ENCODE data around the gene TCP11L2.

TCP11L2 gene

DNA sequence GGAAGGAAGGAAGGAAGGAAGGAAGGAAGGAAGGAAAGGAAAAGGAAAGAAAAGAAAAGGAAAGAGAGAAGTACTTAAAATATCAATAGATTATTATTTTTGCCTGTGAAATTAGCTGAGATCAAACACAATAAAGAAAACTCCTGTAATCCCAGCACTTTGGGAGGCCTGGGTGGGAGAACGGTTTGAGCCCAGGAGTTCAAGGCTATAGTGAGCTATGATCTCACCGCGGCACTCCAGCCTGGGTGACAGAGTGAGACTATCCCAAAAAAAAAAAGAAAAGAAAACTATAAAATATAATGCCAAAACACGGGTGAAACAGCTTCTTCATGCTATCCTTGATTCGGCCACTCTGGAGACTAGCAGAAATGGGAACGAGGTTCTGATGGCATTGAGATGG is 28.5 kb upstream of the TCP11L2 start:
- no CpG with 5 or more reads among the region's 6 CpGs for WGBS, 2 donors (ENCODE audit: extremely low coverage in 2 of 2, insufficient read length in 2 of 2, insufficient replicate concordance in 1 of 2)
- H2BK5ac ChIP-seq (ENCODE audit: low read length) = no peak overlapping the region
- no peaks in the 10 kb centered on the region for H3K9me3 ChIP-seq (replicated peaks in 1 of 2; ENCODE audit: control insufficient read depth in 2 of 2, insufficient read depth in 1 of 2, low read depth in 1 of 2, low read length in 2 of 2)
- H4K8ac ChIP-seq (ENCODE audit: low read depth, low read length) = no peak overlapping the region
- no peak overlapping the region for H2AFZ ChIP-seq (ENCODE audit: low read length)
- H3K14ac ChIP-seq (ENCODE audit: low read length) = no peak overlapping the region
- no peaks in the 10 kb centered on the region for H3K36me3 ChIP-seq (replicated peaks in 1 of 2; ENCODE audit: control insufficient read depth in 2 of 2, insufficient read depth in 2 of 2, low read length in 2 of 2)
- H3K4ac ChIP-seq (ENCODE audit: low read length) = no peak overlapping the region
- no peak overlapping the region for H3K27ac ChIP-seq (replicated peaks; ENCODE audit: low read length)
- DNase-seq (ENCODE audit: low spot score) = no peak
- no peak overlapping the region for H2BK12ac ChIP-seq (ENCODE audit: low read length)
- H4K91ac ChIP-seq (ENCODE audit: low read depth, low read length, poor library complexity) = no peak overlapping the region
- no peak overlapping the region for H2BK15ac ChIP-seq (ENCODE audit: low read length)
- no peak overlapping the region for H2AK5ac ChIP-seq (ENCODE audit: low read depth, low read length)
- H3K23ac ChIP-seq (ENCODE audit: low read depth, low read length, poor library complexity) = no peak overlapping the region
- peaks cover 0 to 1% of the 10 kb centered on the region in 2 donors for H3K4me1 ChIP-seq (ENCODE audit: control insufficient read depth in 2 of 2, insufficient read depth in 1 of 2, low read depth in 1 of 2, low read length in 2 of 2)
- H2BK120ac ChIP-seq (ENCODE audit: low read depth, low read length) = no peak overlapping the region
- no peak overlapping the region for H3K18ac ChIP-seq (ENCODE audit: low read length)
- no peak overlapping the region for H3K9ac ChIP-seq (ENCODE audit: low read depth, low read length, poor library complexity)
- H3K79me1 ChIP-seq (ENCODE audit: low read depth, low read length) = no peaks in the 10 kb centered on the region
- H3K27me3 ChIP-seq (ENCODE audit: control insufficient read depth in 3 of 3, insufficient read depth in 3 of 3, low read depth in 1 of 3, low read length in 3 of 3) = peaks cover 0 to 16% (median 0%) of the 10 kb centered on the region in 3 experiments
- no peak overlapping the region for H3K4me3 ChIP-seq (ENCODE audit: low read length in 2 of 2)
- no peak overlapping the region for H3K4me2 ChIP-seq (ENCODE audit: insufficient read depth, low read length, poor library complexity, severe bottlenecking)

DNA sequence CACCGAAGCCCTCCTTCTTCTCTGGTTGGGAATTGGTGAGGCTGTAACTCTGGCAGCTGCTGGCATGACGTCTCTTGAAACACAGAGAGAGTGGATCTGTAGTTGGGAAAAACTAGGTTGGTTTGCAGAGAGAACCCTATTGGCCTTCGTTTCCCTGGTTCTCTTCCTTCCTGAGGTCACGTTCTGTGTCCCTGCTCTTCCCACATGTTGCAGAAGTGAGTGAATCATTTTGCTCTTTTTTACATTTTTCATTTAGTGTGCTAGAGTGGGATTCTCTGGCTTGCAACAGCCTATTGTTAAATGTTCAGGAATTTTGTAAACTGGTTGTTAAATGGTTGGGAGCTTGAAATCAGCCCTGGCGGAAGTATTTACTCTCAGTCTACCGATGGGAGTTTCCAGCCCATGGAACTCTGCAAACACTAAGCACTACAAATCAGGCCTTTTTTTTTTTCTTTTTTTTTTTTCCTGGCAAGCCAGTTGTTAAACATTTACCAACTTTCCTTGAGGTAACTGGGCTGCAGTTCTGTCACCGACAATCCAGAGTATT is 27.9 kb upstream of the TCP11L2 start:
- Histone ChIP-seq H3K27me3 (ENCODE audit: control insufficient read depth in 3 of 3, insufficient read depth in 3 of 3, low read depth in 1 of 3, low read length in 3 of 3) (peaks cover 0 to 19% (median 0%) of the 10 kb centered on the region in 3 experiments), H3K4me1 (ENCODE audit: control insufficient read depth in 2 of 2, insufficient read depth in 1 of 2, low read depth in 1 of 2, low read length in 2 of 2) (peaks cover 0 to 1% of the 10 kb centered on the region in 2 donors), H3K14ac (ENCODE audit: low read length) (no peak overlapping the region), H3K18ac (ENCODE audit: low read length) (no peak overlapping the region), H3K9ac (ENCODE audit: low read depth, low read length, poor library complexity) (no peak overlapping the region), H3K9me3 (replicated peaks in 1 of 2; ENCODE audit: control insufficient read depth in 2 of 2, insufficient read depth in 1 of 2, low read depth in 1 of 2, low read length in 2 of 2) (no peaks in the 10 kb centered on the region), H3K79me1 (ENCODE audit: low read depth, low read length) (no peaks in the 10 kb centered on the region), H2BK15ac (ENCODE audit: low read length) (no peak overlapping the region), H2AFZ (ENCODE audit: low read length) (no peak overlapping the region), H3K4ac (ENCODE audit: low read length) (no peak overlapping the region), H2BK120ac (ENCODE audit: low read depth, low read length) (no peak overlapping the region), H4K91ac (ENCODE audit: low read depth, low read length, poor library complexity) (no peak overlapping the region), H3K4me3 (ENCODE audit: low read length in 2 of 2) (no peak overlapping the region), H3K27ac (replicated peaks; ENCODE audit: low read length) (no peak overlapping the region), H2BK12ac (ENCODE audit: low read length) (no peak overlapping the region), H2AK5ac (ENCODE audit: low read depth, low read length) (no peak overlapping the region), H4K8ac (ENCODE audit: low read depth, low read length) (no peak overlapping the region), H3K36me3 (replicated peaks in 1 of 2; ENCODE audit: control insufficient read depth in 2 of 2, insufficient read depth in 2 of 2, low read length in 2 of 2) (no peaks in the 10 kb centered on the region), H3K4me2 (ENCODE audit: insufficient read depth, low read length, poor library complexity, severe bottlenecking) (no peak overlapping the region), H3K23ac (ENCODE audit: low read depth, low read length, poor library complexity) (no peak overlapping the region), H2BK5ac (ENCODE audit: low read length) (no peak overlapping the region)
- DNase-seq (ENCODE audit: low spot score) = no peak
- WGBS, 2 donors (ENCODE audit: extremely low coverage in 2 of 2, insufficient read length in 2 of 2, insufficient replicate concordance in 1 of 2) = no CpG with 5 or more reads among the region's 7 CpGs

DNA sequence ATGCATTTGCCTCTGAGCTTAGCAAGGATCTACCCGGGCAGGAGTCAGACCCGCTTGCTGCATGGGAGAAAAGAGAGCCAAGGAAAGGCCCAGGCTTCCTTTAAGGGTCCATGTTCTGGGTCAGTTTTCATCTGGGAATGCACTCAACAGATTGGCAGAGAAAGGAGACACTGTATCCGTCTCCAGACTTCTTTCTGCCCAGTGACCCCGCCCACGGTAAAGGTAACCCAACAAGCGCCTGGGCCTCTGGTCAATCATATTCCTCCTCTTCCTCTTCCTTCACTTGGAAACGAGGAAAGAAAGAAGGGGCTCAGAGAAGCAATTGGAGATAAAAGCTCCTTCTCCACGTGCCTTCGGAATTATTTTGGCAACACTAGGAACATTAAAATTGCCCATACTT is 27.1 kb upstream of the TCP11L2 start:
- peak overlapping the region; percentile 5 for H3K18ac ChIP-seq (ENCODE audit: low read length)
- H3K14ac ChIP-seq (ENCODE audit: low read length) = no peak overlapping the region
- no peak overlapping the region for H2BK12ac ChIP-seq (ENCODE audit: low read length)
- peaks cover 0 to 1% of the 10 kb centered on the region in 2 donors for H3K4me1 ChIP-seq (ENCODE audit: control insufficient read depth in 2 of 2, insufficient read depth in 1 of 2, low read depth in 1 of 2, low read length in 2 of 2)
- no peak overlapping the region for H3K4me3 ChIP-seq (ENCODE audit: low read length in 2 of 2)
- H4K8ac ChIP-seq (ENCODE audit: low read depth, low read length) = no peak overlapping the region
- H3K4me2 ChIP-seq (ENCODE audit: insufficient read depth, low read length, poor library complexity, severe bottlenecking) = no peak overlapping the region
- H3K9me3 ChIP-seq (replicated peaks in 1 of 2; ENCODE audit: control insufficient read depth in 2 of 2, insufficient read depth in 1 of 2, low read depth in 1 of 2, low read length in 2 of 2) = no peaks in the 10 kb centered on the region
- H3K27me3 ChIP-seq (ENCODE audit: control insufficient read depth in 3 of 3, insufficient read depth in 3 of 3, low read depth in 1 of 3, low read length in 3 of 3) = peaks cover 0 to 23% (median 0%) of the 10 kb centered on the region in 3 experiments
- WGBS, 2 donors (ENCODE audit: extremely low coverage in 2 of 2, insufficient read length in 2 of 2, insufficient replicate concordance in 1 of 2) = no CpG with 5 or more reads among the region's 9 CpGs
- DNase-seq (ENCODE audit: low spot score) = no peak
- no peak overlapping the region for H2BK15ac ChIP-seq (ENCODE audit: low read length)
- H3K27ac ChIP-seq (replicated peaks; ENCODE audit: low read length) = no peak overlapping the region
- no peak overlapping the region for H3K4ac ChIP-seq (ENCODE audit: low read length)
- no peaks in the 10 kb centered on the region for H3K36me3 ChIP-seq (replicated peaks in 1 of 2; ENCODE audit: control insufficient read depth in 2 of 2, insufficient read depth in 2 of 2, low read length in 2 of 2)
- no peak overlapping the region for H3K23ac ChIP-seq (ENCODE audit: low read depth, low read length, poor library complexity)
- H2AK5ac ChIP-seq (ENCODE audit: low read depth, low read length) = no peak overlapping the region
- no peak overlapping the region for H2BK5ac ChIP-seq (ENCODE audit: low read length)
- no peaks in the 10 kb centered on the region for H3K79me1 ChIP-seq (ENCODE audit: low read depth, low read length)
- no peak overlapping the region for H4K91ac ChIP-seq (ENCODE audit: low read depth, low read length, poor library complexity)
- no peak overlapping the region for H2BK120ac ChIP-seq (ENCODE audit: low read depth, low read length)
- H3K9ac ChIP-seq (ENCODE audit: low read depth, low read length, poor library complexity) = no peak overlapping the region
- no peak overlapping the region for H2AFZ ChIP-seq (ENCODE audit: low read length)

DNA sequence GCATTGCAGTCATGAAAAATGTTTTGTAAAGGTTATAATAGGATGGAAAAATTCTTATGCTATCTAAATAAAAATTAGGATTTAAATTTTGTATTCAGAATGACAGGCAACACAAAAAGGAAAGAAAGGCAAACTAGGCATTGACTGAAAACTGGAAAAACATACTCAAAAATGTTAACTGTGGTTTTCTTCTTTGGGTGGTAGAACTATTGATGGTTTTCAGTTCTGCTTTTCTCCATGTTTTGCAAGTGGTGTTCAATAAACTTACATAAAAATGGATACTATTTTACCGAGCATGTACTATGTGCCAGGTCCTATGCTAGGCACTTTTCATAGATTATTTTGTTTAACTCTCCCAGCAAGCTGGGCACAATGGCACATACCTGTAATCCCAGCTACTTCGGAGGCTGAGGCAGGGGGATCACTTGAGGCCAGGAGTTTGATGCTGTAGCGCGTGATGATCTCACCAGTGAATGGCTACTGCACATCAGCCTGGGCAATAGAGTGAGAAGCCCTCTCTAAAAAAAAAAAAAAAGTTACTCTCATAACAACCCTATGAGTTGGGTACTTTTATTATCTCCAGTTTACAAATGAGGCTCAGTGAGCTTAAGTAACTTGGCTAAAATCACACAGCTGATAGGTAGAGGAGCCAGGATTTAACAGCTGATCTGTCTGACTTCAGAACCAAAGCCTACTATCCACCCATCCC is 26.3 kb upstream of the TCP11L2 start:
- Histone ChIP-seq H4K8ac (ENCODE audit: low read depth, low read length) (no peak overlapping the region), H3K4me2 (ENCODE audit: insufficient read depth, low read length, poor library complexity, severe bottlenecking) (no peak overlapping the region), H3K14ac (ENCODE audit: low read length) (no peak overlapping the region), H2BK12ac (ENCODE audit: low read length) (no peak overlapping the region), H2BK15ac (ENCODE audit: low read length) (no peak overlapping the region), H4K91ac (ENCODE audit: low read depth, low read length, poor library complexity) (no peak overlapping the region), H3K23ac (ENCODE audit: low read depth, low read length, poor library complexity) (no peak overlapping the region), H2AK5ac (ENCODE audit: low read depth, low read length) (no peak overlapping the region), H3K9me3 (replicated peaks in 1 of 2; ENCODE audit: control insufficient read depth in 2 of 2, insufficient read depth in 1 of 2, low read depth in 1 of 2, low read length in 2 of 2) (no peaks in the 10 kb centered on the region), H3K79me1 (ENCODE audit: low read depth, low read length) (no peaks in the 10 kb centered on the region), H2AFZ (ENCODE audit: low read length) (no peak overlapping the region), H3K27ac (replicated peaks; ENCODE audit: low read length) (no peak overlapping the region), H3K18ac (ENCODE audit: low read length) (no peak overlapping the region), H3K9ac (ENCODE audit: low read depth, low read length, poor library complexity) (no peak overlapping the region), H3K4ac (ENCODE audit: low read length) (no peak overlapping the region), H3K4me1 (ENCODE audit: control insufficient read depth in 2 of 2, insufficient read depth in 1 of 2, low read depth in 1 of 2, low read length in 2 of 2) (peaks cover 0 to 1% of the 10 kb centered on the region in 2 donors), H3K4me3 (ENCODE audit: low read length in 2 of 2) (no peak overlapping the region), H3K36me3 (replicated peaks in 1 of 2; ENCODE audit: control insufficient read depth in 2 of 2, insufficient read depth in 2 of 2, low read length in 2 of 2) (no peaks in the 10 kb centered on the region), H2BK5ac (ENCODE audit: low read length) (no peak overlapping the region), H3K27me3 (ENCODE audit: control insufficient read depth in 3 of 3, insufficient read depth in 3 of 3, low read depth in 1 of 3, low read length in 3 of 3) (peaks cover 0 to 16% (median 0%) of the 10 kb centered on the region in 3 experiments), H2BK120ac (ENCODE audit: low read depth, low read length) (no peak overlapping the region)
- WGBS, 2 donors (ENCODE audit: extremely low coverage in 2 of 2, insufficient read length in 2 of 2, insufficient replicate concordance in 1 of 2) = no CpG with 5 or more reads among the region's 4 CpGs
- no peak for DNase-seq (ENCODE audit: low spot score)
